Activated T-helper 1 cell treated with Interleukin-2 at 50 U/mL for 16 hours (primary cell): ENCODE results near the gene MEOX1.
"Not testable (repeated sequence)": the region's sequence is repeated elsewhere in the genome, so short reads cannot be mapped to it uniquely, and the experiment has no call there.

Source experiments
- DNase-seq: peaks from one replicate; pipeline ENCODE4 v3.0.0-alpha.2; 2020; ENCODE audit warnings: low read depth

Gene MEOX1

GRCh38 chr17:43616421-43616820, 45.3 kb downstream of the MEOX1 start:
- no peak for DNase-seq

- no peak for DNase-seq
Measured at GRCh38 chr17:43616029-43616351, 45.7 kb downstream of the MEOX1 start.

DNA sequence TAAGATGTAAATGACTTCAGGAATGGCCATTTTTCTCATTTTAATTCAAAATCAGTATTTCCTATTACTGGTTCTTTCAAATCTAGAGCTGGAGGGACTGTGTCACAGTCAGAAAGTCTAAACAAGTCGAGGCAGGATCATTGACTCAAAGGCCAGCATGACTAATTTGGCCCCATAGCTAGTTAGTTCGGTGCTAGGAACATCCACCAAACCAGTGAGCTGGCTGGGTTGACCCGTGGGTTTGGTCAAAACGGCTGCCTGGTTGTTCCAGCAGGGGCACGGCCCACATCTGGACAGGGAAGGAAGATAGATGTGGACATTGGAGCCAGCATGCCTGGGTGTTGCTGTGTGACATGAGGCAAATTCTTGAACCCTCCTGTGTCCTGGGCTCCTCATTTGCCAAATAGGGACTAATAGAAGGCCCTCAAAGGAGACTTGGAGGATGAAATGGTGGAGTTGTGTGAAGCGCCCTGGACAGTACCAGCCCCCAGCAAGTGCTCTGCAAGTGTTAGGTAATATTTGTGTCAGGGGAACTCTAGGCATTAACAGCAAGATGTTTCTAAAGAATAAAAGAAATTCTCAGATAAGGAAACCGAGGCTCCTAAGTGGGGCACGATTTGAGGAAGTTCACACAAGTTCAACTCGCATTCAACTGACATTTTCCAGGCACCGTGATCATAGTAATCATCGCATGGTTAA, 46.2 kb downstream of the MEOX1 start:
- DNase-seq: no peak

- DNase-seq: no peak
Measured at GRCh38 chr17:43614561-43614960, 47.2 kb downstream of the MEOX1 start.

DNA sequence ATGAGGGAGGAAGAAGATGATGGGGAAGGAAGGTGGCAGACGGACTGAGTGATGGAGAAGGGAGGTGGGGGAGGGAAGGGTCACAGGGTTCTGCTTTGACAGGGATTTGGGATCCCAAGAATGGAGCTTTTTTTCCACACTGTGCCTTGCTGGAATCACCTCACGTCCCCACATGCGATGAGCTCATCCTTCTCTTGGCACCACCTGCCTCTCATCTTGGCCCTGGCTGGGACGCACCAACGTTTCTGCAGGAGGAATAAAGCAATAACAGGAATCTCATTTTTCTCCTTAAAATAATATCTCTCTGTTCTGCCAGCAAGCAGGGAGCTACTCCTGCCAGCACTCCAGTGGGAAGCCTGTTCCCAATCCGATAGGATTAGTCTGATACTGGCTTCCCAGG, 47.8 kb downstream of the MEOX1 start:
- no peak for DNase-seq

DNA sequence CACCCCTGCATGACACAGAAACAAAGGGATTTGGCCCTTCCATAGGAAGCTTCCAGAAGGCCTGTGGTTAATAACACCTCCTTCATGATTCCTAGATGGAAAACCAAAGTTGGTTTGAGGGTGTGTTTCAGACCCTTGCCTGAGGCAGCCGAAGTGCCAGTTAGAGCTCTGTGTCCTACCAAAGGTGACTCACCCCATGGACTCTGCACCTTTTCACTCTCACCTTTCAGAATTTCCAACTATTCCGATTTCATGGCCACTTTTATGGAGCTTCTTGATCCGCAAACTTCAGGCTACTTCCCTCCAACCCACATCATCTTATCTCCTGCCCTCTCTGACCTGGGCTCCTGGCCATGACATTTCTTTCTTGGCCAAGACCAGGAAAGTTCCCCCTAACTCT, 49.2 kb downstream of the MEOX1 start:
- no peak for DNase-seq

DNA sequence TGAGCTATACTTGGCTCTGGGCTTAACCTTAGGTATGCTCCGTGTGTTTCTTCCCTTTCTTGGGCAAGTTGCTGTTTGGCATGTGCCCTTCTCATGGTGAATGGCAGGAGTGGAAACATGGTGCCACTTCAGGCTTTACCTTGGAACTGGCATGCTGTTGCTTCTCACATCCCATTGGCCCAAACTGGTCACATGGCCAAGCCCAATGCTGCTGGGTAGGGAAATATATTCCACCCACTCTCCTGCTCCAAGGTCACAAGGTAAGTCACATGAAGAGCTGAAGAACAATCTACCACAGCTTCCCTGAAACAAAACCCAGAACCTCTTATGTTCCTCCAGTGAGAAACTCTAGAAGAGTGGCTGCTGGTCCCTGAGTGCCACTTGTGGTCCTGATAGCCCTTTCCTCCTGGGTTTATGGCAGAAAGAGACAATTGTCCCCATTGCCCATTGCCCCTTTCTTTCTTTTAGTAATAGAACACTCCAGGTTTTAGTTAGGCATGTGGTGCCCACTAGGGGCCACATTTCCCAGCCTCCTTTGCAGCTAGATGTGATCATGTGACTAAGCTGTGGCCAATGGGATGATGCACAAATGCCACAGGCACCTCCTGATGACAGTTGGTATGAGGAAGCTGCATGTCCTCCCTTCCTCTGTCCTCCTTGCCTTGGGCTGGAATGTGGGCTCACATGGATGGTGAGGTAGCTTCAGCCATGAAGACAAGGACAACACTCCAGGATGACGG, 50.3 kb downstream of the MEOX1 start:
- DNase-seq: no peak

DNA sequence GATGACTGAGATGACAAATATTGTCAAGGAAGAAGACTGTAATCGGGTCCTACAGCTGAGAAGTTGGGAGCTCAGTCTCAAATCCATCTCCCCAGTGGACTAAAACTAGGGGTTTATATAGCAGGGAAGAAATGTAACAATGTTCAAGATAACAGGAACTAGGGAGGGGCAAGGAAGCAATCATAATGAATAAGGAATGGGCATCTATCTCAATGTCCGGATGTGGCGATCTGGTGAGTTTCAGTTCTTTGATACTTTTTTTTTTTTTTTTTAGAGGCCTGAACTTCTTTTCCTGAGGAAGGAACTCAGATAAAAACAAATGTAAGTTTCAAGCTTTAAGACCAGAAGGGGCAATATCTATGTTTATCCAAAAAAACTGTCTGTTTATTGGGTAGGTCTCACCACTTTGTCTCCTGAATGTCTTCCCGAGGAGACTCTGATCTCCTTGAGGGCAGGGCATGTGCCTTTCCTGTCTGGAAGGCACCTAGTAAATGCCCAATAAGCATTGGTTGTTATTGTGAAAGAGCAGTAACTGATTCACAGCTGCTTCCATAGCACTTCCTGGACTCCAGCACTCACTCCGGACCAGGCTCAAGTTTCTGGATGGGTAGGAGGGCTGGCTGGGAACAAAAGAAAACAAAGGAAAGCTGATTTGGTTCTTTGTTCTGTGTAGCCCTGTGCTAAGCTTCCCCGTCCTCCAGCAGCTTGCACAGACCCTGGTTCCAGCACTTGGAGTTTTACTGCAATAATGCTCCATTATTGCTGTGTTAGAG, 51.9 kb downstream of the MEOX1 start:
- DNase-seq: no peak

DNA sequence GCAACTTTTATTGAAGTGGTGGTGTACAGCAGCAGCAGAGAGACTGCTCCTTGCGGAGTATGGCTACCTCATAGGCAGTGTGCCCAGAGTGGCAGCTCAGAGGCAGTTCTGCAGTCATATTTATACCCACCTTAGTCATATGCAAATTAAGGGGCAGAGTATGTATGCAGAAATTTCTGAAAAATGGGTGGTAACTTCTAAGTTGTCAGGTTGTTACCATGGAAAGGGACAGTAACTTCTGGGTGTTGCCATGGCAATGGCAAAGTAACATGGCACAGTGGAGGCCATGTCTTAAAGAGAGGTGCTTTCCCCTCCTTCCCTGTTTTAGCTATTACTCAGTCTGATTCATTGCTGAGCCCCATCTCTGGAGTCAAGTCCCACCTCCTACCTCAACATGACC, 53.4 kb downstream of the MEOX1 start:
- DNase-seq: no peak

DNA sequence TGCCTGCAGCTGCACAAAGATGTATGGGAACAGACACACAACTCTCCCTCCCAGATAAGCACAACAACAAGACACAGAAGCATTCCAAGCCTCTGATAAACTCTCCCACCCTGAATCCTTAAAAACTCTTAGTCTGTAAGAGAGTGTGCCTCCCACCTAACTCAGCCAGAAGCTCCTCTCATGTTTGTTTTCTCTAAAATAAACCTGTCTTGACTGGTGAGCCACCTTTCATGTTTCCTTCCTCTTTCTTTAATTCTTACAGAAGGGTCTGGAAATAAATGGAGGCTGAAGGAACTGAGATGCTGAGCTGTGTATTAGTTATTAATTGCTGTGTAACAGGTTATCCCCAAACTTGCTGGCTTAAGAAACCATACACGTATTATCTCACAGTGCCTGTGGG, 57.2 kb downstream of the MEOX1 start:
- no peak for DNase-seq

DNA sequence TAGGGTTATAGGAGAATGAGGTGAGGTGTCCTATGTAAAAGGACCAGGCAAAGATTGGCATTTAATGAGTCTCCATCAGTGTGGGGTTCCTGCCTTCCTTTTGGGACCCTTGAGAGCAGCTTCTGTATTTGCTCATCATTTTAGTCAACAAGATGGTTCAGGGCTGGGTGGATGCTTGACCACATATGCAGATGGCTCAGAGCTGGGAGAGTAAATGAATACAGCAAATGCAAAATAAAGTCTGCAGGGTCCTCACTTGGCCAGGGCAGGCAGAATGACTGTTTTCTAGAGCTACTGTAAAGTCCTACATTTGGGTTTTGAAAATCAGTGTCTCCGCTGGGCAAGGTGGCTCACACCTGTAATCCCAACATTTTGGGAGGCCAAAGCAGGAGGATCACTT, 58.4 kb downstream of the MEOX1 start:
- no peak for DNase-seq

- not testable (repeated sequence) for DNase-seq
Measured at GRCh38 chr17:43602556-43602955, 59.2 kb downstream of the MEOX1 start.

DNA sequence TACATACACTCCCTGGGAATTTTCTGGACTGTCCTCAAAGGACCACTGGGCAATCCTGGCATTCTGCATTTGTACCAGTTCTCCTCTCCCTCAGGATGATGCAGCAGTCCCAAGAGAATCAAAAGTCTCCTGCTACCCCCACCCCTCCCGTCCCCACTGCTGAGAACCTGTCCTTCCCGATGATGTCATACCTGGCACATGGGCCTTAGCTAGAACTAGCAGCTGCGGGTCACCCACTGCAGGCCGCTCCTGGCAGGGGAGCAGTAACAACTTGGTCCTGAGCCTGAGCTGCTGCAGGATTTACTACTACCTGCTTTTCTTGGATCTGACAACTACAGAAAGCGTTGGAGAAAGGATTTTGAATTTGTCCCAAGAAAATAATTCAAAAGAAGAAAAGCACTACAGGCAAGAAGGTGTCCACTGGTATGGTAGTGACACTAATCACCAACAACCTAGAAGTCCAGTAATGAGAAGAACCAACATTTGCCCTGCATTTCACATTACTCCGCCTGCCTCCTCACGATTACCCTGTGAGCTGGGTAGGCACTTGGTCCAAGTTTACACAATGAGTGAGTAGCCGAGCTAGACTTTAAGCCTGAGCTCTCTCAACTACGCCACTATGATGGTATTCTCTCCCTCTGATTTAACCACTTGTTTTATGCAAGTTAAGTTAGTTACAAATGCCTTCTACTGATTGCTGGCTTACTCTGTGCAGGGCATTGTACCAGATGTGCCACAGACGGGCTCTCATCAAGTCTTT, 60.3 kb downstream of the MEOX1 start:
- DNase-seq: no peak

DNA sequence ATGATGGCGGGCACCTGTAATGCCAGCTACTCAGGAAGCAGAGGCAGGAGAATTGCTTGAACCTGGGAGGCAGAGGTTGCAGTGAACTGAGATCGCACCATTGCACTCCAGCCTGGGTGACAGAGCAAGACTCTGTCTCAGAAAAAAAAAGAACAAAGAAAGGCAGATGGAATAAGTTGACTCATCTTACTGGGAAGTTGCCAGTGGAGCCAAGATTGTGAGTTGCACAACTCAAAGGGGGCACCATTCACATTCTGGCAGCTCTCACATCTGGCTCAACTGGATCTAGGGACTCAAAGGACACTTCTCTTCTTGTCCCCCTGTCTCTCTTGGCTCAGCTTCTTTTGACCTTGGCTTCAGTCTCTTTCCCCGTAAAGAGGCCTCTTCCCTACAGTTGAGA, 61.9 kb downstream of the MEOX1 start:
- no peak for DNase-seq

- no peak for DNase-seq
Measured at GRCh38 chr17:43599046-43599395, 62.7 kb downstream of the MEOX1 start.

GRCh38 chr17:43598357-43599045, 63.2 kb downstream of the MEOX1 start:
- no peak for DNase-seq

DNA sequence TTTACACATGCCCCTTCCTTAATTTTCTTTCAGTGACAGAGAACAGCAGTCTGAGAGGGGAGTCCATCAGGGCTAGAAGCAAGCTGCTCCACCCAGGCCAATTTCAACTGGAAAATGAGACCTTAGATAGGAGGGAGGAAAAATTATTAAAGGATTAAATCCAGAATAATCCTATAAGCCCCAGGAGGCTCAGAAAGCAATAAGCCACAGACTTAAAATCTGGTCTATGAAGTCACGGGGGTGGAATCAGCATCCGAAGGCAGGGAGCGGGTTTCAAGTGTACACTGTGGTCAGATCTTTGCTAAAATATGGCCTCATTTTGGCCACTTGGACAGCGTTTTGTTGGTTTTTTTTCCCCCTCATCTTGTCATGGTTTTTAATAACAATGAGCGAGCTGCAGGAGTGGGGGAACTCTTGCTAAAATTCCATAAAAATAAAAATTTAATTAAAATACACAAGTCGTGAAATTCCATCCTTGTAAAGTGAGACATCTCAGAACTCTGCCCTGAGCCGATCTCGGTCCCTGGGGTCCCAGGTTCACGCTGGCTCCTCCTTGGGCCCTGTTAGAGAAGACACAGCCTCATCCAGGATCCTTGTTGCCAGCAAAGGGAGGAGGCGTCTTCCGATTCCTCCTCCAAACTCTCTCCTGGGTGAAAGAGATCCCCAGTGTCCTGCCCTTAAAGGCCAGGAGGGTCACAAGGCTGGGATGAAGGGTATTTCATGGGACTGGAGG, 63.9 kb downstream of the MEOX1 start:
- no peak for DNase-seq

DNA sequence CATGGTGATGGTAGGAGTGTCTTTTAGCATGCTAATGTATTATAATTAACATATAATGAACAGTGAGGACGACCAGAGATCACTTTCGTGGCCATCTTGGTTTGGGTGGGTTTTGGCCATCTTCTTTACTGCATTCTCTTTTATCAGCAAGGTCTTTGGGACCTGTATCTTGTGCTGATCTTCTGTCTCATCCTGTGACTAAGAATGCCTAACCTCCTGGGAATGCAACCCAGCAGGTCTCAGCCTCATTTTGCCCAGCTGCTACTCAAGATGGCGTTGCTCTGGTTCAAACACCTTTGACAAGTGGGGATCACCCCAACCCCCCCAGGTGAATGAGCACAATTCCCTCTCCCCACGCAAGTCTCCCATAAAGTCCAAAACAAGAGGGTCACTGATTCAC, 66.3 kb downstream of the MEOX1 start:
- DNase-seq: no peak

- no peak for DNase-seq
Measured at GRCh38 chr17:43591779-43592562, 69.8 kb downstream of the MEOX1 start.

- DNase-seq: no peak
Measured at GRCh38 chr17:43591001-43591400, 70.7 kb downstream of the MEOX1 start.
